Activated CD4-positive, alpha-beta T cell treated with anti-CD3 and anti-CD28 coated beads for 36 hours (primary cell): Measurements from ENCODE around the gene MGAT4C. TPM values are rescaled to one million over a fixed set of nuclear protein-coding genes. Genes with fewer than 3 reads are reported as not detected.
"Not testable (repeated sequence)": the region's sequence is repeated elsewhere in the genome, so short reads cannot be mapped to it uniquely, and the experiment has no call there.

ENCODE experiments used
- ATAC-seq: fragments of 200-7000 bp; cut with Tn5 transposase; one replicate; pipeline ENCODE4 v1.10.0; 2021; ENCODE audit warnings: mild to moderate bottlenecking, moderate library complexity
- CTCF ChIA-PET: fragments of 350-600 bp; sonication (Branson Sonifier 250); formaldehyde crosslinking; loops from one replicate; lab custom pipeline; 2021; ENCODE audit warnings: antibody characterized with exemption; lab: Charles Lee
- POLR2A ChIA-PET: fragments of 350-600 bp; sonication (Branson Sonifier 250); formaldehyde crosslinking; loops from one replicate; lab custom pipeline; 2021; ENCODE audit warnings: antibody characterized with exemption, inconsistent platforms; lab: Charles Lee
- DNase-seq: peaks from one replicate; pipeline ENCODE4 v3.0.0-alpha.2; 2020
- H3K27ac Mint-ChIP-seq: one replicate; pipeline ENCODE4 v1.8.0; 2021; ENCODE audit warnings: mixed read lengths
- H3K27me3 Mint-ChIP-seq: one replicate; pipeline ENCODE4 v1.8.0; 2021; ENCODE audit warnings: mixed read lengths
- H3K36me3 Mint-ChIP-seq: one replicate; pipeline ENCODE4 v1.8.0; 2021; ENCODE audit warnings: low read depth, mixed read lengths
- H3K4me1 Mint-ChIP-seq: one replicate; pipeline ENCODE4 v1.8.0; 2021; ENCODE audit warnings: mixed read lengths
- H3K4me3 Mint-ChIP-seq: one replicate; pipeline ENCODE4 v1.8.0; 2021; ENCODE audit warnings: mild to moderate bottlenecking, moderate library complexity, mixed read lengths
- H3K9me3 Mint-ChIP-seq: one replicate; pipeline ENCODE4 v1.8.0; 2021; ENCODE audit warnings: low read depth, mixed read lengths
- intact Hi-C, 2 experiments: fragments of 100-400 bp; cut with DNase I in 1 of 2; cut with micrococcal nuclease in 1 of 2; formaldehyde crosslinking; loops; one replicate each; pipeline versions ENCODE4 v1.14.2 to v1.15.1; 2022 to 2024; cut with DNase I, micrococcal nuclease
- total RNA-seq, 2 experiments: library from RNA; stranded (reverse); gene quantifications; one replicate each; pipeline ENCODE4 v1.2.3, GENCODE V29; 2021

Gene MGAT4C
- total RNA-seq, 2 experiments from 2014 or later = not detected

DNA sequence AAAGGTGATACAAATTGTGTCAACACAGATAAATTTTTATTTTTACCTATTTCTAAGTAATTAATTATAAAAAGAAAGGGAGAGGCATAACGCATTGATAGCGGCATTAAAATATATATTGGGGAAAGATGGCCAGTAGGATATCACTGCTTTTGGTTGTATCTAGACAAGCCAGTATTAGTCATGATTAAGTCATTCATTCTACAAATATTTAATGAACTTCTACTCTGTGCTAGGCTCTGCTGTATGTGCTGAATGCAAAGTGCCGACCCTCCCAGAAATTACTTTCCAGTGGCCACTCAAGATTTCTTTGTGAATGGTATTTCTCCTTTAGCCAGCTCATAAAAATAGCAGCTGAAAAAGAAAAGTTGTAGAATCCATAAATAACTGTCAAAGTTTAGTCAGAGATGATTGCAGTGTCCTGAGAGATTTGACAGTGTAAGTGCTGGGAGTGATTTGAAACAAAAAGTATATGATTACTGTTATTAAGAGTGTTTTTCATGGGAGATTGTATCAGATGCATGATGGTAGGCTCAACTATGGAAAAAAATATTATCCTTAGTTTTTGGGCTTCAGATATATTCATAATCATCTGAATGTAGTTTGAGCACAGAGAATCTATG lies 133.2 kb downstream of the MGAT4C start:
- DNase-seq (no peak), ATAC-seq (no peak)
- Mint-ChIP-seq H3K36me3 (no peaks in the 10 kb centered on the region), H3K27me3 (no peaks in the 10 kb centered on the region), H3K9me3 (no peaks in the 10 kb centered on the region), H3K4me3 (no peak overlapping the region), H3K27ac (no peak overlapping the region), H3K4me1 (no peaks in the 10 kb centered on the region)
- intact Hi-C loops = no loop called here
- CTCF ChIA-PET = no interaction called here
- POLR2A ChIA-PET = no interaction called here

DNA sequence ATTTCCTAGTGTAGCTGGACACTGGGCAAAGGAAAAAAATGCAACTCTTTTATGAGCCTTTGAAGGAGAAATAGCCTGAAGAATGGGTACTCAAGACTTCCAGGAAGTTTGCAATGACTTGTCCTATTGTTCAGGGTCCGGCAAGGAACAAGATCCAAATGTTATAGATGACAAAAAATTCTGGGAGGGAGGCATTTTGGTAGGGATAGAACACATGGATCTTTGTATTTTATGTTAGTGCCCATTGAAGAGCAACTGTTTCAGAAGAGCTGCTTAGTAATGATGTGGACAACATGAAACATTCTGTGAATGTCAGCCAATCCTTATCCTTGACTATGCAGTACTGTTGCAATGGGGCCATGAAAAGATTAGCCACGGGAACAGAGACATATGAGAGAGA lies 138.0 kb downstream of the MGAT4C start:
- Mint-ChIP-seq H3K4me1 (no peaks in the 10 kb centered on the region), H3K9me3 (peaks cover 2% of the 10 kb centered on the region), H3K36me3 (no peaks in the 10 kb centered on the region), H3K27ac (no peak overlapping the region), H3K4me3 (no peak overlapping the region), H3K27me3 (no peaks in the 10 kb centered on the region)
- ATAC-seq (no peak), DNase-seq (no peak)
- POLR2A ChIA-PET = no interaction called here
- CTCF ChIA-PET = no interaction called here
- intact Hi-C loops = no loop called here

DNA sequence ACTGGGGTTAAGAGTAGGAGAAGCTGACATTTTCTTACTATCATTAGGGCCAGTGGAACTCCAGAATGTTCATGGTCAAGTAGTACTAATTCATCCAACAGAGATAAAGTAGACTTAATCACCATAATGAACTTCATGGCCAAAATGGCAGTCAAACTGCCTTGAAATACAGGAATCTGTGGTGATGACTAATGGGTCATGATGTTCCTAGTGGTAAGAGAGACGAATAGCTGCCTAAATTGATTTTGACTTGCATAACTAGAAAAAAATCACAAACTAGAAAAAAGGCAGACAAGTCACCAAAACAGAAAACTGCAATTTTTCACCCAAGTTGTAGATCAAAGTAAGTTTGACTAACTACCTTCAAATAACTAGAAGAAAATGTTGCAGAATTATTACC lies 138.5 kb downstream of the MGAT4C start:
- DNase-seq = no peak
- H3K27me3 Mint-ChIP-seq = no peaks in the 10 kb centered on the region
- ChIA-PET CTCF (no interaction called here), POLR2A (no interaction called here)
- H3K27ac Mint-ChIP-seq = no peak overlapping the region
- no peaks in the 10 kb centered on the region for H3K36me3 Mint-ChIP-seq
- intact Hi-C loops = no loop called here
- ATAC-seq = no peak
- no peak overlapping the region for H3K4me3 Mint-ChIP-seq
- H3K4me1 Mint-ChIP-seq = no peaks in the 10 kb centered on the region
- peaks cover 2% of the 10 kb centered on the region for H3K9me3 Mint-ChIP-seq

DNA sequence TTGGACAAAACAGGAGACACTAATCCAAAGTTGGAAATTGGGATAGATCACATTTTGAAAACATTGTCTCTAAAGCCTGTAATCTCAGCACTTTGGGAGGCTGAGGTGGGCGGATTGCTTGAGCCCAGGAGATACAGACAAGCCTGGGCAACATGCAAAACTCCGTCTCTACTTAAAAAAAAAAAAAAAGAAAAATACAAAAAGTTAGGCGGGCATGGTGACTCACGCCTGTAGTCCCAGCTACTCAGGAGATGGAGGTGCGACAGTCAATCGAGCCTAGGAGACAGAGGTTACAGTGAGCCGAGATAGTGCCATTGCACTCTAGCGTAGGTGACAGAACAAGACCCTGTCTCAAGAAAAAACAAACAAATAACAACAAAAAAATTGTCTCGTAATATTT lies 152.1 kb downstream of the MGAT4C start:
- peaks cover 4% of the 10 kb centered on the region for H3K9me3 Mint-ChIP-seq
- POLR2A ChIA-PET = no interaction called here
- intact Hi-C loops = no loop called here

DNA sequence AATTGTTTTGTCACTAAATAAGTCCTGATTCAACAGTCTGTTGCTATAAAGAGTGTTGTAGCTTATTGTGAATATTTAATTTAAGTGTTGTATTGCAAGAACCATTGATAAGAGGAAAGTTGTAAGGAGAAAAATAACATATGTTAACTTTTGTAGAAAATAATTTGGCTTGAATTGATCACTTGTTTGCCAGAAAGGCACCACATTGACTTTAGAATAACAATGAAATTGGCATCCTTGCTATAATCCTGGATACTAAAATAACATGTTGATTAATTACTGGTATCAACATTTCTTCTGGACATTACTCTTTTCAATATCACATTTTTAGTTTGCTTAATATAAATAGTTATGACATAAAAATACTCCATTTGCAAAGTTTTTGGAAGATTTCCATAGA lies 159.0 kb downstream of the MGAT4C start:
- intact Hi-C loops = no loop called here
- POLR2A ChIA-PET = no interaction called here
- Mint-ChIP-seq H3K4me3 (no peak overlapping the region), H3K4me1 (no peaks in the 10 kb centered on the region), H3K9me3 (no peaks in the 10 kb centered on the region), H3K27ac (no peak overlapping the region), H3K36me3 (no peaks in the 10 kb centered on the region), H3K27me3 (no peaks in the 10 kb centered on the region)
- ATAC-seq = no peak
- DNase-seq = no peak
- CTCF ChIA-PET = no interaction called here

More for the DNA sequence above, 152.1 kb downstream of the MGAT4C start:
- DNase-seq (no peak), ATAC-seq (no peak)
- Mint-ChIP-seq H3K4me3 (no peak overlapping the region), H3K4me1 (no peaks in the 10 kb centered on the region), H3K27ac (no peak overlapping the region), H3K36me3 (no peaks in the 10 kb centered on the region), H3K27me3 (no peaks in the 10 kb centered on the region)
- CTCF ChIA-PET = no interaction called here

DNA sequence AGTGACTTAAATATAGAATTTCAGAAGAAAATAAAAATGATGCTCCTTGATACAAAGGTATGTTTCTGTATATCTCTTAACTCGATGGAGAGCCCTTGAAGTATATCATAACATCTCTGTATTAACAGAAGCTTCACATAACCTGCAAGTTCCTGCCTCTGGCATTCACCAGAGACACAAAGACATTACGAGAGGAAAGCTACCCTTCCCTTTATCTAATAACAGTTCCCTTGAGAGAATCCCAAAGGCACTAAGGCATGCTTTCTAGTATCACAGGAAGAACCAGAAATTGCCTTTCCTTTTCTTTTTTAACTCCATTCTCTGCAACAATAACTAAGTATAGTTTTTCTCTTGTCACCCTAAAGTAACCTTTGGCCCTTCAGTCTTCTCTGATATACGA lies 164.5 kb downstream of the MGAT4C start:
- DNase-seq = no peak
- intact Hi-C loops = no loop called here
- H3K4me3 Mint-ChIP-seq = no peak overlapping the region
- no peaks in the 10 kb centered on the region for H3K27me3 Mint-ChIP-seq
- H3K36me3 Mint-ChIP-seq = no peaks in the 10 kb centered on the region
- H3K27ac Mint-ChIP-seq = no peak overlapping the region
- peaks cover 2% of the 10 kb centered on the region for H3K9me3 Mint-ChIP-seq
- CTCF ChIA-PET = no interaction called here
- POLR2A ChIA-PET = no interaction called here
- ATAC-seq = no peak
- H3K4me1 Mint-ChIP-seq = no peaks in the 10 kb centered on the region

DNA sequence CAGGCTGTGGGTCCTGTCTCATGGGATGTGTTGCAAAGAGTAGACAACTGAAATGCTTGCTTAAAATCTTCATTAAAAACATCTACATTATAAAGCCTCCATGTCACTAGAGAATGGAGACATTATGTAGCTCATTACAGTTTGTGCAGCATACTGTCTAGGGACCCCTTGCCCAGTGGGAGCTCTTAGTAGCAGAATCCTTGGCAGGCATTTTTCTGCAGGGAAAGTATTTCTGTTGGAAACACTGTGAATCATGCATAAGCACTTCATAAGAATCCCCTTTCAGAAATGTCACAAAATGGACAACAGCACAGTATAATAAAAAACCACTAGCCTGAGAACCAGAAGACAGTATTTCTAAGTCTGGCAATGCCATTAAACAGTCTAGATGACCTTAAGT lies 174.3 kb downstream of the MGAT4C start:
- intact Hi-C loops = no loop called here
- ATAC-seq = no peak
- H3K9me3 Mint-ChIP-seq = peaks cover 6% of the 10 kb centered on the region
- no peaks in the 10 kb centered on the region for H3K36me3 Mint-ChIP-seq
- no peak for DNase-seq
- no peaks in the 10 kb centered on the region for H3K27me3 Mint-ChIP-seq
- H3K4me1 Mint-ChIP-seq = no peaks in the 10 kb centered on the region
- H3K27ac Mint-ChIP-seq = no peak overlapping the region
- ChIA-PET POLR2A (no interaction called here), CTCF (no interaction called here)
- no peak overlapping the region for H3K4me3 Mint-ChIP-seq

DNA sequence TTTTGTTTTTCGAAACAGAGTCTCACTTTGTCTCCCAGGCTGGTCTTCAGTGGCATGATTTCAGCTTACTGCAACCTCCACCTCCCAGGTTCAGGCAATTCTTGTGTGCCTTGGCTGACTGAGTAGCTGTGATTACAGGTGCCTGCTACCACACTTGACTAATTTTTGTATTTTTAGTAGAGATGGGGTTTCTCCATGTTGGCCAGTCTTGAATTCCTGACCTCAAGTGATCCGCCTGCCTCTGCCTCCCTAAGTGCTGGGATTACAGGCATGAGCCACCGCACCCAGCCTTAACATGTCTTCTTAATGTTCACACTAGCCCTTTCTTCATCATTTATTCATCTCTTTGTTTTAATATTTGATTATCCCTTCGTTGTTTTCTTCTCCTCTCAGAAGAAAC lies 197.1 kb downstream of the MGAT4C start:
- H3K9me3 Mint-ChIP-seq, H3K4me3 Mint-ChIP-seq, intact Hi-C loops, CTCF ChIA-PET, H3K36me3 Mint-ChIP-seq, ATAC-seq, H3K27me3 Mint-ChIP-seq, POLR2A ChIA-PET, DNase-seq, H3K27ac Mint-ChIP-seq, H3K4me1 Mint-ChIP-seq: not testable (repeated sequence)

DNA sequence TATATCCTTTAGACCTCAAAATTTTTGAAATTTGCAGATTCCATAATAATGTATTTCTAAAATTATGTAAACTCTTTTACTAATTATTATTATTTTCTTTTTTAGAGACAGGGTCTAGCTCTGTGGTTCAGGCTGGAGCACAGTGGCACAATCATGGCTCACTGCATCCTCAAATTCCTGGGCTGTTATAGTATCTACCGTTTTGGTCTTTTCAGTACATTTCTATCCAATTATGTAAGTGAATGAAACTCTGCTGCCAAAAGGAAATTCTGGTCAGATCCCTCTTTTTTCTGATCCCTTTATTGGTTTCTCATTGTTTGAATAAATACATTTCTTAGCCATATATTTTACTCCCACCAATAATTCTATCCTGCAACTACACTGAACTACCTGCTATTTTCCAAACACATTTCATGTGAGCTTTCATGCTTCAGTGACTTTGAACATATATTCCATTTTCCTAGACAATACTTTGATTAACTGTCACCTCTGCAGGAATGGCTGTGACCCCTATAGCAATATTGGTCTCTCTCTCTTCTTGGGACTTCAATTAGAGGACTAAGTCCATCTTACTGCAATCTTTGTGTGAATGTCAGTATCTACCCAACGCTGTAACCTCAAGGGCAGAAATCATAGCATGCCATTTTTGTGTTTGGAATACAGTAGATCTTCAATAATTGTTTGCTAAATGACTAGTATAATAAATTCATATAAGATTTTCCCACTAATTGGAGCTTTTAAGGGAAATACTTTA lies 198.9 kb downstream of the MGAT4C start:
- Mint-ChIP-seq H3K27me3 (no peaks in the 10 kb centered on the region), H3K4me1 (no peaks in the 10 kb centered on the region), H3K9me3 (peaks cover 2% of the 10 kb centered on the region), H3K27ac (no peak overlapping the region), H3K36me3 (no peaks in the 10 kb centered on the region), H3K4me3 (no peak overlapping the region)
- CTCF ChIA-PET = no interaction called here
- intact Hi-C loops = no loop called here
- no peak for DNase-seq
- no peak for ATAC-seq
- POLR2A ChIA-PET = no interaction called here

DNA sequence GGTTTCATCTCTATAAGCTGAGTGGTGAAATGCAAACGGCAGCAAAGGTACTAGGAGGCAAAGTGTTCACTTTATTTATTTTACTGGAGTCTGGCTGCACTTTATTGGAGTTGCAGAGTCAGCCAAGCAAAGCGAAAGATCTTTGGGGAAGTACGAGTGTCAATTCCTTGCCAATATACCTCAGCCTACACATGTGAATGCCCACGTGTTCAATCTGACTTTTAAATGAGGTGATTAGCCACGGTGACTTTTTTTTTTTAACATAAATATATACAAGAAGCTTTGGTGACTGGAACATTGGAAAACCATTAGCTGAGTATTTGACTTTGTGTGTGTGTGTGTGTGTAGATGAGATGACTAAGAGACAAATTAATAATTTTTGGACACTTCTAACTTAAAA lies 203.3 kb downstream of the MGAT4C start:
- H3K4me1 Mint-ChIP-seq = no peaks in the 10 kb centered on the region
- ATAC-seq (no peak), DNase-seq (no peak)
- no peaks in the 10 kb centered on the region for H3K27me3 Mint-ChIP-seq
- H3K4me3 Mint-ChIP-seq = no peak overlapping the region
- no peaks in the 10 kb centered on the region for H3K36me3 Mint-ChIP-seq
- no peak overlapping the region for H3K27ac Mint-ChIP-seq
- intact Hi-C loops = no loop called here
- peaks cover 2% of the 10 kb centered on the region for H3K9me3 Mint-ChIP-seq
- POLR2A ChIA-PET = no interaction called here
- CTCF ChIA-PET = interaction anchor here (0.6 kb wide), 1 partner anchor 132 kb away, joined by 3 read pairs; no protein-coding TSS in a partner anchor

DNA sequence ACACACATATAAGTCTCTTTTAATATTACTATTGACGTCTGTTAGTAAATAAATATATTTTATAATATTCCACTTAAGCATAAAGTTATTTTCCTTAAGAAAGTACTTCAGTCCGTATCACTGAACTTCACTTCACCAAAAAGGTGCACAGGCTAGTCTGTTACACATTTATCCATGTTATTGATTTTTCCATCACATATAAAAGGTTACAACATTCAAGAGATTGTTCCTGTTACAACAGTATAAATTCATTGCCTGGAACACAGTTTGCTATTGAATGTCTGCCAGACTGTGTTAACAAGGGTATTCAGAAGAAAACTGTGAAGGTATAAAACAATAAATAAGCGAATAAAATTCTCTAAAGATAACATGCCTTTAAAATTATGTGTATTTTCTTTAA lies 206.2 kb downstream of the MGAT4C start:
- H3K4me1 Mint-ChIP-seq = no peaks in the 10 kb centered on the region
- no peak overlapping the region for H3K27ac Mint-ChIP-seq
- ATAC-seq = no peak
- CTCF ChIA-PET = no interaction called here
- no peak overlapping the region for H3K4me3 Mint-ChIP-seq
- POLR2A ChIA-PET = no interaction called here
- H3K27me3 Mint-ChIP-seq = no peaks in the 10 kb centered on the region
- no peak for DNase-seq
- intact Hi-C loops = no loop called here
- no peaks in the 10 kb centered on the region for H3K36me3 Mint-ChIP-seq
- H3K9me3 Mint-ChIP-seq = peaks cover 5% of the 10 kb centered on the region

DNA sequence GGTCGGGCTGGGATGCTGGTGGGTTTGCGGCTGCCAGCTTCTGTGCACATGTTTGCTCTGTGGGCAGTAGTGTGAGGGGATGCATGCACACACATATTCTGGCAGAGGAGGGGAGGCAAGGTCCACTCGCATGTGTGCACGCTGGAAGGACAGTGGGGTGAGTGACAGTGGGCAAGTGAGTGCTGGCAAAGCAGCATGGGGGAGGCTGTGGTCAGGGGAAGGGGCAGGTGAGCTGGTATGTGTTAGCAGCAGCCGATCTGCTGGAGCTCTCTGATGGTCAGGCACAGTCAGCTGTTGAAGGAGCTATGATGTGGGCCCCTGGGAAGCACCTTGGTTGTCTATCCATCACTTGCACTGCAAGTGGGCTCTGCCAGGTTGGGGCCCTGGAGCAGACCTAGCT lies 211.8 kb downstream of the MGAT4C start:
- Mint-ChIP-seq H3K27ac (no peak overlapping the region), H3K27me3 (no peaks in the 10 kb centered on the region), H3K36me3 (peaks cover 1% of the 10 kb centered on the region), H3K4me3 (no peak overlapping the region), H3K9me3 (peaks cover 23% of the 10 kb centered on the region), H3K4me1 (no peaks in the 10 kb centered on the region)
- intact Hi-C loops = no loop called here
- no peak for DNase-seq
- ChIA-PET POLR2A (no interaction called here), CTCF (no interaction called here)
- no peak for ATAC-seq
